ENCODE measurements around the gene AURKA. TPM values are rescaled to one million over a fixed set of nuclear protein-coding genes. Genes with fewer than 3 reads are reported as not detected.
"Not testable (repeated sequence)": the region's sequence is repeated elsewhere in the genome, so short reads cannot be mapped to it uniquely, and the experiment has no call there.

The AURKA gene
- total and polyA plus RNA-seq, 7 experiments from 2014 or later: 0.43 to 44.1 (median 1.1) TPM

GRCh38 chr20:56342783-56343182, 49.2 kb downstream of the AURKA start:
- ATAC-seq: no peak
- Histone ChIP-seq H3K4me1 (ENCODE audit: control insufficient read depth in 2 of 2, insufficient read depth in 2 of 2, low read length in 2 of 2) (no peaks in the 10 kb centered on the region), H3K9me3 (ENCODE audit: control insufficient read depth in 2 of 3, low read length in 3 of 3) (no peaks in the 10 kb centered on the region), H3K27me3 (ENCODE audit: control insufficient read depth in 2 of 2, insufficient read depth in 2 of 2, low read length in 2 of 2) (peaks cover 0 to 10% of the 10 kb centered on the region in 2 donors), H3K36me3 (ENCODE audit: control insufficient read depth in 2 of 3, insufficient read depth in 3 of 3, low read length in 3 of 3) (no peaks in the 10 kb centered on the region), H3K27ac (ENCODE audit: low read depth, low read length) (no peak overlapping the region), H3K4me3 (ENCODE audit: low read length) (no peak overlapping the region)
- Mint-ChIP-seq H3K27me3 (peaks cover 53 to 85% (median 72%) of the 10 kb centered on the region in 5 donors), H3K36me3 (peaks cover 0 to 2% (median 0%) of the 10 kb centered on the region in 5 donors), H3K9me3 (no peaks in the 10 kb centered on the region), H3K4me1 (peaks cover 0 to 9% (median 6%) of the 10 kb centered on the region in 7 donors), H3K4me3 (no peak overlapping the region), H3K27ac (no peak overlapping the region)
- ChIA-PET POLR2A (no interaction called here), CTCF (no interaction called here)
- intact Hi-C loops (cut with micrococcal nuclease): loop anchor here in 1 of 2 donors (5.0 to 10.0 kb wide), 2 partner anchors 95 to 1698 kb away; partner anchors contain the start of gene MC3R
- no peak for DNase-seq

DNA sequence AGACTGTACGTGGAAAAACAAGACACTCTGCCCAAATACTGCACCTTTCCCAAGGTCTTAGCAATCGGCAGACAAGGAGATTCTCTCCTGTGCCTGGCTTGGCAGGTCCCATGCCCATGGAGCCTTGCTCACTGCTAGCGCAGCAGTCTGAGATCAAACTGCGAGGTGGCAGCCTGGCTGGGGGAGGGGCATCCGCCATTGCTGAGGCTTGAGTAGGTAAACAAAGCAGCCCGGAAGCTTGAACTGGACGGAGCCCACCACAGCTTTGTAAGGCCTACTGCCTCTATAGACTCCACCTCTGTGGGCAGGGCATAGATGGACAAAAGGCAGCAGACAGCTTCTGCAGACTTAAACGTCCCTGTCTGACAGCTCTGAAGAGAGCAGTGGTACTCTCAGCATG, 55.3 kb downstream of the AURKA start:
- ATAC-seq; POLR2A ChIA-PET; H3K9me3 ChIP-seq (ENCODE audit: control insufficient read depth in 2 of 3, low read length in 3 of 3); H3K27ac Mint-ChIP-seq; H3K4me1 ChIP-seq (ENCODE audit: control insufficient read depth in 2 of 2, insufficient read depth in 2 of 2, low read length in 2 of 2); H3K27me3 ChIP-seq (ENCODE audit: control insufficient read depth in 2 of 2, insufficient read depth in 2 of 2, low read length in 2 of 2); H3K4me1 Mint-ChIP-seq; CTCF ChIA-PET; H3K4me3 Mint-ChIP-seq; H3K9me3 Mint-ChIP-seq; H3K4me3 ChIP-seq (ENCODE audit: low read length); intact Hi-C loops (cut with micrococcal nuclease); DNase-seq; H3K36me3 ChIP-seq (ENCODE audit: control insufficient read depth in 2 of 3, insufficient read depth in 3 of 3, low read length in 3 of 3); H3K36me3 Mint-ChIP-seq; H3K27ac ChIP-seq (ENCODE audit: low read depth, low read length): not testable (repeated sequence)
- H3K27me3 Mint-ChIP-seq: peaks cover 27 to 59% (median 54%) of the 10 kb centered on the region in 5 donors

GRCh38 chr20:56328861-56329260, 63.2 kb downstream of the AURKA start:
- peak in 1 of 9 donors; percentile 5 for DNase-seq
- Mint-ChIP-seq H3K36me3 (no peaks in the 10 kb centered on the region), H3K4me1 (no peaks in the 10 kb centered on the region), H3K27me3 (peaks cover 3 to 57% (median 40%) of the 10 kb centered on the region in 5 donors), H3K9me3 (peaks cover 0 to 2% (median 0%) of the 10 kb centered on the region in 11 donors), H3K27ac (no peak overlapping the region), H3K4me3 (no peak overlapping the region)
- ATAC-seq: no peak
- intact Hi-C loops (cut with micrococcal nuclease): no loop called here
- Histone ChIP-seq H3K9me3 (ENCODE audit: control insufficient read depth in 2 of 3, low read length in 3 of 3) (no peaks in the 10 kb centered on the region), H3K4me3 (ENCODE audit: low read length) (no peak overlapping the region), H3K36me3 (ENCODE audit: control insufficient read depth in 2 of 3, insufficient read depth in 3 of 3, low read length in 3 of 3) (no peaks in the 10 kb centered on the region), H3K27ac (ENCODE audit: low read depth, low read length) (no peak overlapping the region), H3K4me1 (ENCODE audit: control insufficient read depth in 2 of 2, insufficient read depth in 2 of 2, low read length in 2 of 2) (no peaks in the 10 kb centered on the region), H3K27me3 (ENCODE audit: control insufficient read depth in 2 of 2, insufficient read depth in 2 of 2, low read length in 2 of 2) (no peaks in the 10 kb centered on the region)
- ChIA-PET CTCF (no interaction called here), POLR2A (no interaction called here)

- H3K9me3 Mint-ChIP-seq: peaks cover 0 to 2% (median 0%) of the 10 kb centered on the region in 11 donors
- H3K4me3 ChIP-seq (ENCODE audit: low read length): no peak overlapping the region
- no peak overlapping the region for H3K27ac ChIP-seq (ENCODE audit: low read depth, low read length)
- CTCF ChIA-PET: no interaction called here
- no peaks in the 10 kb centered on the region for H3K4me1 ChIP-seq (ENCODE audit: control insufficient read depth in 2 of 2, insufficient read depth in 2 of 2, low read length in 2 of 2)
- peaks cover 4 to 46% (median 28%) of the 10 kb centered on the region in 5 donors for H3K27me3 Mint-ChIP-seq
- H3K4me3 Mint-ChIP-seq: no peak overlapping the region
- H3K36me3 ChIP-seq (ENCODE audit: control insufficient read depth in 2 of 3, insufficient read depth in 3 of 3, low read length in 3 of 3): no peaks in the 10 kb centered on the region
- no peaks in the 10 kb centered on the region for H3K9me3 ChIP-seq (ENCODE audit: control insufficient read depth in 2 of 3, low read length in 3 of 3)
- no peaks in the 10 kb centered on the region for H3K4me1 Mint-ChIP-seq
- intact Hi-C loops (cut with micrococcal nuclease): no loop called here
- DNase-seq (no peak), ATAC-seq (no peak)
- H3K27ac Mint-ChIP-seq: no peak overlapping the region
- POLR2A ChIA-PET: no interaction called here
- no peaks in the 10 kb centered on the region for H3K27me3 ChIP-seq (ENCODE audit: control insufficient read depth in 2 of 2, insufficient read depth in 2 of 2, low read length in 2 of 2)
- H3K36me3 Mint-ChIP-seq: no peaks in the 10 kb centered on the region
Measured at GRCh38 chr20:56324806-56325205, 67.2 kb downstream of the AURKA start.

DNA sequence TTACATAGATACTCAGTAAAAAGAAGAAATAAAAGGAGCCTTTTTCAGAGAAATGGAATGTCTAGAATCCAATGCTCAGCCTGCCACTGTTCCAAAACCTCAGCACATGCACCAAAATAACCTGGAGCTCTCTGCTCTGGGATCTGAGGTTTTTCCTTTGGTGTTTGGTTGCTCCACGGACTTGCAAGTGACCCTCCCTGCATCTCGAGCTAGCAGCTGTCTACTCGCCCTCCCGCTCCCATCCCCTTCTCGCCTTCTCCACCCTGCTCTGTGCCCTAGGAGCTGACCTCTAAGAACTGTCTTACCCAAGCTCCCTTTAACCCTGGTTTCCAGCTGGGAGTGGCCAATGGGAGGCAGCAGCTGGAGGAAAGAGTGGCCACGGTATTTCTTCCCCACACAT, 68.4 kb downstream of the AURKA start:
- no peak overlapping the region for H3K4me3 Mint-ChIP-seq
- H3K27ac Mint-ChIP-seq: no peak overlapping the region
- ATAC-seq (no peak), DNase-seq (no peak)
- peaks cover 0 to 6% (median 0%) of the 10 kb centered on the region in 7 donors for H3K4me1 Mint-ChIP-seq
- H3K36me3 ChIP-seq (ENCODE audit: control insufficient read depth in 2 of 3, insufficient read depth in 3 of 3, low read length in 3 of 3): no peaks in the 10 kb centered on the region
- H3K4me1 ChIP-seq (ENCODE audit: control insufficient read depth in 2 of 2, insufficient read depth in 2 of 2, low read length in 2 of 2): no peaks in the 10 kb centered on the region
- H3K36me3 Mint-ChIP-seq: no peaks in the 10 kb centered on the region
- peaks cover 0 to 2% (median 0%) of the 10 kb centered on the region in 11 donors for H3K9me3 Mint-ChIP-seq
- H3K9me3 ChIP-seq (ENCODE audit: control insufficient read depth in 2 of 3, low read length in 3 of 3): no peaks in the 10 kb centered on the region
- ChIA-PET POLR2A (no interaction called here), CTCF (no interaction called here)
- H3K27me3 Mint-ChIP-seq: peaks cover 9 to 37% (median 27%) of the 10 kb centered on the region in 5 donors
- intact Hi-C loops (cut with micrococcal nuclease): no loop called here
- H3K27me3 ChIP-seq (ENCODE audit: control insufficient read depth in 2 of 2, insufficient read depth in 2 of 2, low read length in 2 of 2): no peaks in the 10 kb centered on the region
- H3K27ac ChIP-seq (ENCODE audit: low read depth, low read length): no peak overlapping the region
- no peak overlapping the region for H3K4me3 ChIP-seq (ENCODE audit: low read length)

DNA sequence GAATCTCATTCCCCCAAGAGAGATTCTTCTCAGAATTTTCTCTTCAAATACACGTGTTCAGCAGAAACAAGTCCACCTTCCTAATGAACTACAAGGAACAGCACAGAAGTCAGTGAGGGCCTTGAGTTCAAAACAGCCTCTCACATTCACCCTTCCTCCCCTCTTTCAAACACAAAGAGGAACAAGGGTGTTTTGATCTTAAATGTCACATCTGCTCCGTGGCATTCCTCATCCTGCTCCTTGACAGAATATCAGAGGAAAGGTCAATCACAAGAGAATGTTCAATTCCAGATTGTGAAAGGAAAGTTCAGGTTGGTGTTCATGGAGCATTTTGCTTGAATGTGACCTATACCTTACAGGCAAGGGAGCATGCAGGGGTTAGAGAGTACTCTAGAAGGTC, 68.8 kb downstream of the AURKA start:
- Histone ChIP-seq H3K27me3 (ENCODE audit: control insufficient read depth in 2 of 2, insufficient read depth in 2 of 2, low read length in 2 of 2) (no peaks in the 10 kb centered on the region), H3K9me3 (ENCODE audit: control insufficient read depth in 2 of 3, low read length in 3 of 3) (no peaks in the 10 kb centered on the region), H3K4me1 (ENCODE audit: control insufficient read depth in 2 of 2, insufficient read depth in 2 of 2, low read length in 2 of 2) (no peaks in the 10 kb centered on the region), H3K36me3 (ENCODE audit: control insufficient read depth in 2 of 3, insufficient read depth in 3 of 3, low read length in 3 of 3) (no peaks in the 10 kb centered on the region), H3K27ac (ENCODE audit: low read depth, low read length) (no peak overlapping the region), H3K4me3 (ENCODE audit: low read length) (no peak overlapping the region)
- ChIA-PET CTCF (no interaction called here), POLR2A (no interaction called here)
- H3K4me1 Mint-ChIP-seq: peaks cover 0 to 6% (median 0%) of the 10 kb centered on the region in 7 donors
- DNase-seq (no peak), ATAC-seq (no peak)
- no peaks in the 10 kb centered on the region for H3K36me3 Mint-ChIP-seq
- H3K4me3 Mint-ChIP-seq: no peak overlapping the region
- H3K27me3 Mint-ChIP-seq: peaks cover 9 to 37% (median 30%) of the 10 kb centered on the region in 5 donors
- peaks cover 0 to 2% (median 0%) of the 10 kb centered on the region in 11 donors for H3K9me3 Mint-ChIP-seq
- intact Hi-C loops (cut with micrococcal nuclease): no loop called here
- H3K27ac Mint-ChIP-seq: no peak overlapping the region

GRCh38 chr20:56322681-56323080, 69.3 kb downstream of the AURKA start:
- no peak for DNase-seq
- H3K27ac Mint-ChIP-seq: no peak overlapping the region
- Histone ChIP-seq H3K4me3 (ENCODE audit: low read length) (no peak overlapping the region), H3K9me3 (ENCODE audit: control insufficient read depth in 2 of 3, low read length in 3 of 3) (no peaks in the 10 kb centered on the region), H3K27me3 (ENCODE audit: control insufficient read depth in 2 of 2, insufficient read depth in 2 of 2, low read length in 2 of 2) (no peaks in the 10 kb centered on the region), H3K4me1 (ENCODE audit: control insufficient read depth in 2 of 2, insufficient read depth in 2 of 2, low read length in 2 of 2) (no peaks in the 10 kb centered on the region), H3K36me3 (ENCODE audit: control insufficient read depth in 2 of 3, insufficient read depth in 3 of 3, low read length in 3 of 3) (no peaks in the 10 kb centered on the region), H3K27ac (ENCODE audit: low read depth, low read length) (no peak overlapping the region)
- H3K4me1 Mint-ChIP-seq: peaks cover 0 to 6% (median 0%) of the 10 kb centered on the region in 7 donors
- peaks cover 9 to 34% (median 30%) of the 10 kb centered on the region in 5 donors for H3K27me3 Mint-ChIP-seq
- POLR2A ChIA-PET: no interaction called here
- CTCF ChIA-PET: no interaction called here
- intact Hi-C loops (cut with micrococcal nuclease): no loop called here
- no peaks in the 10 kb centered on the region for H3K36me3 Mint-ChIP-seq
- ATAC-seq: no peak
- H3K9me3 Mint-ChIP-seq: peaks cover 0 to 2% (median 0%) of the 10 kb centered on the region in 11 donors
- no peak overlapping the region for H3K4me3 Mint-ChIP-seq
